Testis (tissue), 3 donors: ENCODE data around the gene KLHL2. TPM values are rescaled to one million over a fixed set of nuclear protein-coding genes. Genes with fewer than 3 reads are reported as not detected.

ENCODE experiments used
- DNase-seq: peaks from one replicate; pipeline ENCODE4 v3.0.0-alpha.2; 2019
- H3K27ac ChIP-seq, 2 donors: fragments of 200-600 bp; sonication (generic); one replicate each; pipeline ENCODE4 v1.5.1; 2019
- H3K27me3 ChIP-seq: fragments of 200-600 bp; sonication (generic); one replicate; pipeline ENCODE4 v1.5.1; 2019
- H3K36me3 ChIP-seq: fragments of 200-600 bp; sonication (generic); one replicate; pipeline ENCODE4 v1.5.1; 2017; ENCODE audit warnings: low read depth; ENCODE audit errors: missing control alignments
- H3K4me1 ChIP-seq: fragments of 200-600 bp; sonication (generic); one replicate; pipeline ENCODE4 v1.5.1; 2019
- H3K4me3 ChIP-seq, 2 donors: fragments of 200-600 bp; sonication (generic); one replicate each; pipeline ENCODE4 v1.5.1; 2017 to 2019
- H3K9me3 ChIP-seq: fragments of 200-600 bp; sonication (generic); one replicate; pipeline ENCODE4 v1.5.1; 2017
- CTCF ChIP-seq, 3 experiments: fragments of 450-650 bp in 2 of 3; fragments of 200-600 bp in 1 of 3; sonication (generic) in 1 of 3; IDR thresholded peaks; one replicate each; pipeline ENCODE4 v1.5.1; 2016 to 2019; ENCODE audit warnings: antibody characterized with exemption in 3 of 3, mild to moderate bottlenecking in 2 of 3, moderate library complexity in 1 of 3
- POLR2A ChIP-seq: fragments of 450-650 bp; IDR thresholded peaks from one replicate; pipeline ENCODE4 v1.6.1; 2017; ENCODE audit warnings: antibody characterized with exemption, mild to moderate bottlenecking, moderate library complexity
- WGBS, 2 donors: methylation state at CpG; one replicate each; pipeline ENCODE4 v1.1.5; 2018; 5-methylcytosine and 5-hydroxymethylcytosine counted together
- intact Hi-C: fragments of 100-400 bp; cut with DNase I; formaldehyde crosslinking; loops from one replicate; pipeline ENCODE4 v1.15.1; 2023; ENCODE audit warnings: low total_unique reads
- polyA plus RNA-seq: library from polyadenylated mRNA; stranded (reverse); fragments of 350-450 nt; fragmentation: Illumina TruSeq; extraction: RNeasy Lipid Tissue Mini Kit (QIAGEN cat#74804); gene quantifications from one replicate; pipeline ENCODE4 v1.2.3, GENCODE V29; 2014; ENCODE audit warnings: low read depth, low replicate concordance; ENCODE audit not compliant: insufficient read depth
- total RNA-seq, 2 donors: library from RNA; depleted of rRNA; stranded (reverse); fragments of >200 nt; gene quantifications; one replicate each; pipeline ENCODE4 v1.2.3, GENCODE V29; 2016

Gene KLHL2
- total and polyA plus RNA-seq, 3 donors from 2014 or later = 14.7 to 26.7 (median 20.9) TPM

- no peak for DNase-seq
- H3K36me3 ChIP-seq = no peaks in the 10 kb centered on the region
- H3K27me3 ChIP-seq = no peaks in the 10 kb centered on the region
- TF ChIP-seq CTCF (IDR thresholded peaks at IDR 0.05) (no peak), POLR2A (no peak)
- H3K4me3 ChIP-seq = no peak overlapping the region
- no peaks in the 10 kb centered on the region for H3K9me3 ChIP-seq
- intact Hi-C loops = no loop called here
- no peaks in the 10 kb centered on the region for H3K4me1 ChIP-seq
- 93 to 94% methylated on average over 2 of the region's 2 CpGs for WGBS, 2 donors
- H3K27ac ChIP-seq = no peak overlapping the region
Observed at GRCh38 chr4:165312506-165312905, 105.1 kb downstream of the KLHL2 start.

- H3K4me3 ChIP-seq = no peak overlapping the region
- DNase-seq = no peak
- WGBS, 2 donors = 94 to 97% methylated on average over 5 of the region's 5 CpGs
- H3K27ac ChIP-seq = no peak overlapping the region
- H3K27me3 ChIP-seq = no peaks in the 10 kb centered on the region
- peaks cover 4% of the 10 kb centered on the region for H3K4me1 ChIP-seq
- H3K9me3 ChIP-seq = no peaks in the 10 kb centered on the region
- intact Hi-C loops = no loop called here
- no peaks in the 10 kb centered on the region for H3K36me3 ChIP-seq
- TF ChIP-seq CTCF (IDR thresholded peaks at IDR 0.05) = no peak
- no peak for TF ChIP-seq POLR2A
Observed at GRCh38 chr4:165319030-165319429, 111.7 kb downstream of the KLHL2 start.

- no peak for DNase-seq
- no peaks in the 10 kb centered on the region for H3K36me3 ChIP-seq
- H3K27ac ChIP-seq = no peak overlapping the region
- peaks cover 4% of the 10 kb centered on the region for H3K4me1 ChIP-seq
- no peak overlapping the region for H3K4me3 ChIP-seq
- TF ChIP-seq POLR2A (no peak), CTCF (IDR thresholded peaks at IDR 0.05) (no peak)
- intact Hi-C loops = no loop called here
- no peaks in the 10 kb centered on the region for H3K27me3 ChIP-seq
- 93 to 97% methylated on average over 5 of the region's 5 CpGs for WGBS, 2 donors
- no peaks in the 10 kb centered on the region for H3K9me3 ChIP-seq
Observed at GRCh38 chr4:165319509-165319908, 112.1 kb downstream of the KLHL2 start.

GRCh38 chr4:165324236-165324917 lies 117.0 kb downstream of the KLHL2 start:
- H3K4me3 ChIP-seq = no peak overlapping the region
- intact Hi-C loops = no loop called here
- H3K36me3 ChIP-seq = no peaks in the 10 kb centered on the region
- H3K27ac ChIP-seq = no peak overlapping the region
- H3K9me3 ChIP-seq = no peaks in the 10 kb centered on the region
- H3K4me1 ChIP-seq = peaks cover 20% of the 10 kb centered on the region
- no peak for DNase-seq
- no peaks in the 10 kb centered on the region for H3K27me3 ChIP-seq
- no peak for TF ChIP-seq CTCF (IDR thresholded peaks at IDR 0.05)
- no peak for TF ChIP-seq POLR2A
- WGBS, 2 donors = 58 to 59% methylated on average over 7 of the region's 7 CpGs

GRCh38 chr4:165324918-165325304 lies 117.5 kb downstream of the KLHL2 start:
- no peak overlapping the region for H3K27ac ChIP-seq
- H3K27me3 ChIP-seq = no peaks in the 10 kb centered on the region
- H3K36me3 ChIP-seq = no peaks in the 10 kb centered on the region
- intact Hi-C loops = no loop called here
- DNase-seq = no peak
- no peaks in the 10 kb centered on the region for H3K9me3 ChIP-seq
- TF ChIP-seq POLR2A (no peak), CTCF (IDR thresholded peaks at IDR 0.05) (no peak)
- WGBS, 2 donors = 69 to 80% methylated on average over 3 of the region's 3 CpGs
- H3K4me1 ChIP-seq = peaks cover 20% of the 10 kb centered on the region
- no peak overlapping the region for H3K4me3 ChIP-seq
